Loucy (cell line): Measurements from ENCODE around the gene UBXN7.

Experiments
- CTCF ChIP-seq: fragments of 200-600 bp; sonication (generic); conservative IDR thresholded peaks from 2 replicates; pipeline ENCODE4 v1.5.1; 2014; ENCODE audit warnings: mild to moderate bottlenecking, antibody characterized with exemption, low read length
- EZH2phosphoT487 ChIP-seq: fragments of 200-600 bp; IDR thresholded peaks from 2 replicates; pipeline ENCODE4 v1.6.1; 2018; ENCODE audit warnings: antibody characterized with exemption, mild to moderate bottlenecking, moderate library complexity, borderline replicate concordance

DNA sequence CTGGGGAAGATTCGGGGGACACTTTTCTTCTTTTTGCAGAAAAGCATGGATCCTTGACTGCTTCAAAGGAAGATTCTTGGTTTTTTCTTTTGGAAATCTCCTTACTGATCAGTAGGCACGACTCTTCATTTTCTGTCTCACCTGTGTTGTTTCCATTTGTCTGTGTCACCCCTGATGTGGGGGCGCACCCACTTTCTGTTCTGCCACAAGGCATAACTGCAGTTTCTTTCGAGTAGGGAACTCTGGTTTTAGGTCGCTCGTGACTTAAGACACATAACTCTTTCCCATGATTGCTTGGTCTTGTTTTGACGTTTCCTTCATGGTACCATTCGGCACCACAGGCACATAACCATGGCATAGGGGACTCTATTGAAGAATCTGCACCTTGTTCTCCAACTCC is 40.1 kb upstream of the UBXN7 start:
- TF ChIP-seq CTCF: no peak
- TF ChIP-seq EZH2phosphoT487: no peak
